Brain microvascular endothelial cell (primary cell): Measurements from ENCODE around the gene ZFAND4.
"Not testable (repeated sequence)": the region's sequence is repeated elsewhere in the genome, so short reads cannot be mapped to it uniquely, and the experiment has no call there.

Source experiments
- DNase-seq: peaks from one replicate; pipeline ENCODE4 v3.0.0-alpha.2; 2020
- H3K27ac ChIP-seq: fragments of 250-450 bp; sonication (Bioruptor Pico); 2 replicates; pipeline ENCODE4 v1.5.1; 2020; ENCODE audit warnings: mild to moderate bottlenecking, moderate library complexity
- H3K27me3 ChIP-seq: fragments of 250-450 bp; sonication (Bioruptor Pico); replicated peaks from 2 replicates; pipeline ENCODE4 v1.5.1; 2020; ENCODE audit warnings: mild to moderate bottlenecking
- H3K36me3 ChIP-seq: fragments of 250-450 bp; sonication (Bioruptor Pico); replicated peaks from 2 replicates; pipeline ENCODE4 v1.5.1; 2020; ENCODE audit warnings: mild to moderate bottlenecking
- H3K4me3 ChIP-seq: 2 replicates; pipeline ENCODE4 v1.5.1; 2011; ENCODE audit warnings: low read depth, mild to moderate bottlenecking, control low read depth, low read length, moderate library complexity
- in situ Hi-C: cut with HindIII; loops from 2 replicates; pipeline ENCODE4 v1.10.0; 2017; ENCODE audit warnings: low sequenced_read_pairs, low pct_ligation_motif_present
- TF ChIP-seq, protein P1 (sequence below): IDR thresholded peaks from 2 replicates; pipeline ENCODE4 v1.5.1; 2011; ENCODE audit warnings: low read depth, mild to moderate bottlenecking, moderate library complexity, low read length, control low read depth, inconsistent platforms; ENCODE audit errors: missing control alignments

ZFAND4 gene

DNA sequence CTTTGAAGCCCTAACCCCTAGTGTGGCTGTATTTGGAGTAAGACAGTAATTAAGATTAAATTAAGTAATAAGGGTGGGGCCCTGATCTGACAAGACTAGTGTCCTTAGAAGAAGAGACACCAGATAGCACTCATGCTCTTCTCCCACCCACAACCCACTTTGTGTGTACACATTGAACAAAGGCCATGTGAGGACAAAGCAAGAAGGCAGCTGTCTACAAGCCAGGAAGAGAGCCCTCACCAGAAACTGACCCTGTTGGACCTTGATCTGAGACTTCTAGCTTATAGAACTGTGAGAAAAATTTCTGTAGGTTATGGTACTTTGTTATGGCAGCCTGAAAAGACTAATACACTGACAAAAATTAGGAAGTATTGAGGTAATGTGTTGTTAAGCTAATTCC is 59.8 kb downstream of the ZFAND4 start:
- Histone ChIP-seq H3K27ac (no peak overlapping the region), H3K27me3 (no peaks in the 10 kb centered on the region), H3K36me3 (no peaks in the 10 kb centered on the region), H3K4me3 (no peak overlapping the region)
- no peak for DNase-seq
- in situ Hi-C loops = no loop called here
- TF ChIP-seq, protein P1, sequence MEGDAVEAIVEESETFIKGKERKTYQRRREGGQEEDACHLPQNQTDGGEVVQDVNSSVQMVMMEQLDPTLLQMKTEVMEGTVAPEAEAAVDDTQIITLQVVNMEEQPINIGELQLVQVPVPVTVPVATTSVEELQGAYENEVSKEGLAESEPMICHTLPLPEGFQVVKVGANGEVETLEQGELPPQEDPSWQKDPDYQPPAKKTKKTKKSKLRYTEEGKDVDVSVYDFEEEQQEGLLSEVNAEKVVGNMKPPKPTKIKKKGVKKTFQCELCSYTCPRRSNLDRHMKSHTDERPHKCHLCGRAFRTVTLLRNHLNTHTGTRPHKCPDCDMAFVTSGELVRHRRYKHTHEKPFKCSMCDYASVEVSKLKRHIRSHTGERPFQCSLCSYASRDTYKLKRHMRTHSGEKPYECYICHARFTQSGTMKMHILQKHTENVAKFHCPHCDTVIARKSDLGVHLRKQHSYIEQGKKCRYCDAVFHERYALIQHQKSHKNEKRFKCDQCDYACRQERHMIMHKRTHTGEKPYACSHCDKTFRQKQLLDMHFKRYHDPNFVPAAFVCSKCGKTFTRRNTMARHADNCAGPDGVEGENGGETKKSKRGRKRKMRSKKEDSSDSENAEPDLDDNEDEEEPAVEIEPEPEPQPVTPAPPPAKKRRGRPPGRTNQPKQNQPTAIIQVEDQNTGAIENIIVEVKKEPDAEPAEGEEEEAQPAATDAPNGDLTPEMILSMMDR = no peak

DNA sequence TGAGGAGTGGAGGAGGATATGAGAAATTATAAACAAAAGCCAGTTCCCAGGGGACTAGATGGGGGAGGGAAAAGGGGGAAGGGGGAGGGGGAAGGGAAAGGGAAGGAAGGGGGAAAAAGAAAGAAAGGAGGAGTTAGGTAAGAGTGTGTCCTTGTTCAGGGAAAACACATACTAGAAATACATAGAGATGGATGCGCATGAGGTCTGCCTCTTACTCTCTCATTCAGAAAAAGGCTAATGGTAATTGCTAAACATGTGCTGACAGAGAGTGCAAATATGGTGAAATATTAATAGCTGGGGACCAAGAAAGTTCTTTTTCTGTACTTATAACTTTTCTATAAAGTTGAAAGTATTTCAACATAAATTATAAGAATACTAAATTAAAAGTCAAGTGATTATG is 64.5 kb downstream of the ZFAND4 start:
- Histone ChIP-seq H3K36me3 (no peaks in the 10 kb centered on the region), H3K4me3 (no peak overlapping the region), H3K27me3 (no peaks in the 10 kb centered on the region), H3K27ac (no peak overlapping the region)
- no peak for DNase-seq
- TF ChIP-seq, protein P1 = no peak
- in situ Hi-C loops = no loop called here

DNA sequence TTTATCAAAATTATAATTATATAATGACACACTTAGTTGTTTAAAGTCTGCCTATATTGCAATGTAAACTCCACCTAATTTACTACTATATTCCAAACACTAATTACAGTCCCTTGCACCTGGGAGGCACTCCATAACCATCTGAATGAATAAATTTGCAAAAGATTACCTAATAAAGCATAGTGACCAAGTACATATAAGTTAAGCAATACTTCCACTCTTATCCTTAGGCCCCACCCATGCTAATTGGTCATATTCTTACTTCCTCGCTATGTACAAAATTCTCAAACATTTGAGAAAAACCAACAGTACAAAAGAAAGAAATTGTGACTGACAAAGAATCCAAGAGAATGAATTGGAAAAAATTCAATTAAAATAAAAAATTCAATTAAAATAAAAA is 65.3 kb downstream of the ZFAND4 start:
- Histone ChIP-seq H3K36me3 (no peaks in the 10 kb centered on the region), H3K4me3 (no peak overlapping the region), H3K27ac (no peak overlapping the region), H3K27me3 (no peaks in the 10 kb centered on the region)
- in situ Hi-C loops = no loop called here
- no peak for DNase-seq
- TF ChIP-seq, protein P1 = no peak

DNA sequence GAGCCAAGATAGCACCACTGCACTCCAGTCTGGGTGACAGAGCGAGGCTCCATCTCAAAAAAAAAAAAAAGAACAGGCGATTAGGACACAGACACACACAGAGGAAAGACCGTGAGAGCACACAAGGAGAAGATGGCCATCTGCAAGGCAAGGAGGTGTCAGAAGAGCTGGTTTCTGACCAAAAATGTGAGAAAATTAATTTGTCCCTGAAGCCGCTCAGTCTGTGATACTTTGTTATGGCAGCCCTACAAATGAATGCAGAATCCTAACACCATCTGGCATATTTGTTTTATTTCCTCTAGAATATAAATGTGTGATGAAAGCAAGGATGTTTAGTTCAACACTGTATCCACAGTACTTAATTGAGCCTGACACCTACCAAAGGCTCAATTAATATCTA is 69.7 kb downstream of the ZFAND4 start:
- in situ Hi-C loops = no loop called here
- Histone ChIP-seq H3K27ac (no peak overlapping the region), H3K36me3 (no peaks in the 10 kb centered on the region), H3K4me3 (no peak overlapping the region), H3K27me3 (peaks cover 8% of the 10 kb centered on the region)
- no peak for DNase-seq
- TF ChIP-seq, protein P1 = no peak

DNA sequence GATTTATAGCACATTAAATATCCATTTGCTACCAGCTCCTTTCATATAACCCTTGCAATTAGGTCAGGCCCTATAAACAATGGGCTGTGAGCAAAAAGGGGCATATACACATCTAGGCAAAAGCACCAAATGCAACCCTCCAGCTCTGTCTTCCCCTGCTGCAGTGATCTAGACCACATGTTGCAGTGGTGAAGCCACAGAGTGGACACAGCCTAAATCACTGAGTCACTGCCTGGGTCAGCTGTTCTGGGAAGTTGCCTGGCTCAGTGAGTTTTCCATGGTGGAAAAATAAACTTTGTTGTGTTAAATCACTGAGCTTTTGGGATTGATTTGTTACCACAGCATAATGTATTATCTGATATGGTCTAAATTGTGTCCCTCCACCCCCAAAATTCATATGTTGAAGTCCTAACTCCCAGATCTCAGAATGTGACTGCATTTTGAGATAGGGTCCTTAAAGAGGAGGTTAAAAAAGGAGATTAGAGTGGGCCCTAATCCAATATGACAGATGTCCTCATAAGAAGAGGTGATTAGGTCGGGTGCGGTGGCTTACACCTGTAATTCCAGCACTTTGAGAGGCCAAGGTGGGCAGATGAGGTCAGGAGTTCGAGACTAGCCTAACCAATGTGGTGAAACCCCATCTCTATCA is 70.4 kb downstream of the ZFAND4 start:
- Histone ChIP-seq H3K36me3 (no peaks in the 10 kb centered on the region), H3K27me3 (peaks cover 8% of the 10 kb centered on the region), H3K4me3 (no peak overlapping the region), H3K27ac (no peak overlapping the region)
- in situ Hi-C loops = no loop called here
- peak; percentile 44 for DNase-seq
- TF ChIP-seq, protein P1 = no peak

DNA sequence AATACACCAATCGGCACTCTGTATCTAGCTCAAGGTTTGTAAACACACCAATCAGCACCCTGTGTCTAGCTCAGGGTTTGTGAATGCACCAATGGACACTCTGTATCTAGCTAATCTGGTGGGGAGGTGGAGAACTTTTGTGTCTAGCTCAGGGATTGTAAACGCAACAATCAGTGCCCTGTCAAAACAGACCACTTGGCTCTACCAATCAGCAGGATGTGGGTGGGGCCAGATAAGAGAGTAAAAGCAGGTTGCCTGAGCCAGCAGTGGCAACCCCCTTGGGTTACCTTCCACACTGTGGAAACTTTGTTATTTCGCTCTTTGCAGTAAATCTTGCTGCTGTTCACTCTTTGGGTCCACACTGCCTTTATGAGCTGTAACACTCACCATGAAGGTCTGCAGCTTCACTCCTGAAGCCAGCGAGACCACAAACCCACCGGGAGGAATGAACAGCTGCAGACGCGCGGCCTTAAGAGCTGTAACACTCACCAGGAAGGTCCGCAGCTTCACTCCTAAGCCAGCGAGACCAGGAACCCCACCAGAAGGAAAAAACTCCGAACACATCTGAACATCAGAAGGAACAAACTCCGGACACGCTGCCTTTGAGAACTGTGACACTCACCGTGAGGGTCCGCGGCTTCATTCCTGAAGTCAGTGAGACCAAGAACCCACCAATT is 71.2 kb downstream of the ZFAND4 start:
- H3K27ac ChIP-seq, H3K36me3 ChIP-seq, DNase-seq, in situ Hi-C loops, H3K27me3 ChIP-seq, H3K4me3 ChIP-seq: not testable (repeated sequence)

DNA sequence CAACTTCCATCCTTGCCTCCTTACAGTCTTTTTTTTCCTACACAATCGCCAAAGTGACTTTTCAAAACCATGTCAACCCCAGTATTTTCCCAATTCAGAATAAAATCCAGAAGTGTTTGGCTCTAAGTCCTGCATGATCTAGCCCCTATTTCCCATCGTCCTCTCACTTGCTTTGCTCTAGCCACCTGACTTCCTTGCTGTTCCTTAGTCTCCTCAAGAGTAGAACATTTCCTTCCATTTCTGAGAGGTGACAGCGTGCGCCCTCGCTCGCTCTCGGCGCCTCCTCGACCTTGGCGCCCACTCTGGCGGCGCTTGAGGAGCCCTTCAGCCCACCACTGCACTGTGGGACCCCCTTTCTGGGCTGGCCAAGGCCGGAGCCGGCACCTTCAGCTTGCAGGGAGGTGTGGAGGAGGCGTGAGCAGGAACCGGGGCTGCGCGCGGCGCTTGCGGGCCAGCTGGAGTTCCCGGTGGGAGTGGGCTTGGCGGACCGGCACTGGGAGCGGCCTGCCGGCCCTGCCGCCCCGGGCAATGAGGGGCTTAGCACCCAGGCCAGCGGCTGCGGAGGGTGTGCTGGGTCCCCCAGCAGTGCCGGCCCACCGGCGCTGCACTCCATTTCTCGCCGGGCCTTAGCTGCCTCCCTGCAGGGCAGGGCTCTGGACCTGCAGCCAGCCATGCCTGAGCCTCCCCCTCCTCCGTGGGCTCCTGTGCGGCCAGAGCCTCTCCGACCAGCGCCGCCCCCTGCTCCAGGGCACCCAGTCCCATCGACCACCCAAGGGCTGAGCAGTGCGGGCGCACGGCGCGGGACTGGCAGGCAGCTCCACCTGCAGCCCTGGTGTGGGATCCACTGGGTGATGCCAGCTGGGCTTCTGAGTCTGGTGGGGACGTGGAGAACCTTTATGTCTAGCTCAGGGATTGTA is 72.0 kb downstream of the ZFAND4 start:
- H3K27ac ChIP-seq, DNase-seq, H3K27me3 ChIP-seq, H3K36me3 ChIP-seq, in situ Hi-C loops: not testable (repeated sequence)
- peak overlapping the region; percentile 22 for H3K4me3 ChIP-seq
